HCT116 (cell line): ENCODE measurements around the gene AADAT. TPM values are rescaled to one million over a fixed set of nuclear protein-coding genes. Genes with fewer than 3 reads are reported as not detected.

Experiments used
- ATAC-seq: fragments of 200-7000 bp; cut with Tn5 transposase; 2 replicates; pipeline ENCODE4 v1.9.1; 2020; ENCODE audit warnings: mild to moderate bottlenecking, moderate library complexity
- BruUV-seq: library from RNA; stranded (reverse); fragments of 400-500 nt; replicated peaks from 2 replicates; lab custom pipeline; 2021; lab: Mats Ljungman, UMichigan
- CTCF ChIA-PET: fragments of 300-600 bp; sonication (Branson Sonifier 250); formaldehyde crosslinking; loops from one replicate; lab custom pipeline; 2021; ENCODE audit warnings: antibody characterized with exemption; lab: Charles Lee
- POLR2A ChIA-PET: fragments of 300-600, 350-600 bp; sonication (Branson Sonifier 250); formaldehyde crosslinking; loops from one replicate; lab custom pipeline; 2021; ENCODE audit warnings: antibody characterized with exemption; lab: Charles Lee
- RAD21 ChIA-PET, 2 experiments: fragments of 300-600 bp; sonication (Branson Sonifier 250); formaldehyde crosslinking; loops; one replicate each; lab custom pipeline; 2023; ENCODE audit warnings: low total read pairs in 2 of 2; ENCODE audit not compliant: uncharacterized antibody in 2 of 2, unreplicated experiment in 2 of 2, low non-redundant PET in 1 of 2; lab: Charles Lee
- DNase-seq: peaks from one replicate; pipeline ENCODE4 v3.0.0-alpha.2; 2010; ENCODE audit warnings: low read depth, low spot score
- H2AFZ ChIP-seq: fragments of 200-600 bp; shearing (Covaris generic), sonication (generic); 2 replicates; pipeline ENCODE4 v1.6.1; 2017; ENCODE audit warnings: low read depth, mixed run types, mixed read lengths, antibody characterized with exemption, low read length; ENCODE audit not compliant: poor library complexity, severe bottlenecking
- H3K27ac ChIP-seq: 2 replicates; pipeline ENCODE4 v1.5.1; 2012; ENCODE audit warnings: low read depth, low read length
- H3K27me3 ChIP-seq: fragments of 200-600 bp; sonication (generic); 2 replicates; pipeline ENCODE4 v1.6.1; 2016; ENCODE audit warnings: mixed run types, low read length, mixed read lengths; ENCODE audit not compliant: insufficient read depth
- H3K36me3 ChIP-seq, 2 experiments: fragments of 200-500 bp in 1 of 2; fragments of 200-600 bp in 1 of 2; sonication (Bioruptor generic) in 1 of 2; sonication (generic) in 1 of 2; 2 replicates each; pipeline versions ENCODE4 v1.5.1 to v1.6.1; 2014 to 2016; ENCODE audit warnings: low read length in 2 of 2, inconsistent platforms in 1 of 2, mixed read lengths in 1 of 2, mixed run types in 1 of 2; ENCODE audit not compliant: insufficient read depth in 2 of 2, control insufficient read depth in 1 of 2
- H3K4me1 ChIP-seq, 2 experiments: fragments of 200-600 bp in 1 of 2; sonication (generic) in 1 of 2; 2 replicates each; pipeline versions ENCODE4 v1.5.1 to v1.6.1; 2012 to 2017; ENCODE audit warnings: low read length in 2 of 2, inconsistent platforms in 1 of 2, mild to moderate bottlenecking in 1 of 2, mixed read lengths in 1 of 2, mixed run types in 1 of 2, moderate library complexity in 1 of 2; ENCODE audit not compliant: insufficient read depth in 2 of 2, control insufficient read depth in 1 of 2
- H3K4me2 ChIP-seq: fragments of 200-600 bp; sonication (generic); 2 replicates; pipeline ENCODE4 v1.6.1; 2017; ENCODE audit warnings: mixed run types, low read length, mixed read lengths
- H3K4me3 ChIP-seq, 2 experiments: fragments of 200-600 bp in 1 of 2; sonication (generic) in 1 of 2; replicated peaks in 1 of 2; 2 replicates each; pipeline ENCODE4 v1.5.1; 2011 to 2016; ENCODE audit warnings: low read length in 2 of 2, control low read depth in 1 of 2, low read depth in 1 of 2, mild to moderate bottlenecking in 1 of 2, mixed read lengths in 1 of 2, mixed run types in 1 of 2
- H3K79me2 ChIP-seq: fragments of 200-600 bp; sonication (generic); 2 replicates; pipeline ENCODE4 v1.6.1; 2017; ENCODE audit warnings: mild to moderate bottlenecking, mixed run types, low read length, moderate library complexity, mixed read lengths; ENCODE audit not compliant: insufficient read depth
- H3K9ac ChIP-seq: fragments of 200-600 bp; sonication (generic); 2 replicates; pipeline ENCODE4 v1.6.1; 2016; ENCODE audit warnings: low read length, mixed read lengths
- H3K9me2 ChIP-seq: fragments of 200-600 bp; sonication (generic), shearing (Covaris generic); 2 replicates; pipeline ENCODE4 v1.6.1; 2017; ENCODE audit warnings: mixed run types, mild to moderate bottlenecking, moderate library complexity; ENCODE audit not compliant: insufficient read depth
- H3K9me3 ChIP-seq, 2 experiments: fragments of 200-500 bp in 1 of 2; fragments of 200-600 bp in 1 of 2; sonication (Bioruptor generic) in 1 of 2; sonication (generic) in 1 of 2; 2 replicates each; pipeline ENCODE4 v1.6.1; 2014 to 2017; ENCODE audit warnings: low read length in 2 of 2, mixed read lengths in 2 of 2, inconsistent platforms in 1 of 2, low read depth in 1 of 2, mild to moderate bottlenecking in 1 of 2, mixed run types in 1 of 2, moderate library complexity in 1 of 2; ENCODE audit not compliant: control insufficient read depth in 1 of 2, insufficient read depth in 1 of 2
- H4K20me1 ChIP-seq: fragments of 200-600 bp; sonication (generic), shearing (Covaris generic); 2 replicates; pipeline ENCODE4 v1.6.1; 2017; ENCODE audit warnings: mixed run types, mild to moderate bottlenecking, moderate library complexity; ENCODE audit not compliant: insufficient read depth
- CBX3 ChIP-seq: IDR thresholded peaks from 2 replicates; pipeline ENCODE4 v1.6.1; 2012; ENCODE audit warnings: low read depth
- CEBPB ChIP-seq: IDR thresholded peaks from 2 replicates; pipeline ENCODE4 v1.6.1; 2012; ENCODE audit warnings: low read depth
- EGR1 ChIP-seq: IDR thresholded peaks from 2 replicates; pipeline ENCODE4 v1.6.1; 2012; ENCODE audit warnings: low read depth
- ELF1 ChIP-seq: IDR thresholded peaks from 2 replicates; pipeline ENCODE4 v1.6.1; 2012; ENCODE audit warnings: low read depth, borderline replicate concordance
- EZH2 ChIP-seq: fragments of 200-600 bp; sonication (generic); IDR thresholded peaks from 2 replicates; pipeline ENCODE4 v1.6.1; 2017; ENCODE audit warnings: antibody characterized with exemption, mixed run types
- FOSL1 ChIP-seq: IDR thresholded peaks from 2 replicates; pipeline ENCODE4 v1.6.1; 2012; ENCODE audit warnings: low read depth
- JUND ChIP-seq: IDR thresholded peaks from 2 replicates; pipeline ENCODE4 v1.6.1; 2012
- MAX ChIP-seq: IDR thresholded peaks from 2 replicates; pipeline ENCODE4 v1.6.1; 2012
- POLR2A ChIP-seq: IDR thresholded peaks from 2 replicates; pipeline ENCODE4 v1.7.0; 2011; ENCODE audit warnings: borderline replicate concordance; ENCODE audit not compliant: insufficient read depth, insufficient read length; ENCODE audit errors: extremely low read depth
- POLR2AphosphoS5 ChIP-seq: IDR thresholded peaks from 2 replicates; pipeline ENCODE4 v1.6.1; 2011; ENCODE audit warnings: mild to moderate bottlenecking, low read depth, low read length, moderate library complexity
- SP1 ChIP-seq: IDR thresholded peaks from 2 replicates; pipeline ENCODE4 v1.6.1; 2012; ENCODE audit warnings: low read depth
- TCF7L2 ChIP-seq: IDR thresholded peaks from 2 replicates; pipeline ENCODE4 v1.7.0; 2011; ENCODE audit warnings: borderline replicate concordance, inconsistent platforms; ENCODE audit not compliant: insufficient read depth, insufficient read length; ENCODE audit errors: extremely low read depth
- YY1 ChIP-seq: IDR thresholded peaks from 2 replicates; pipeline ENCODE4 v1.6.1; 2011; ENCODE audit warnings: low read length, low read depth, moderate library complexity, mild to moderate bottlenecking; ENCODE audit not compliant: insufficient replicate concordance; ENCODE audit errors: extremely low read depth
- ZFX ChIP-seq: fragments of 450-650 bp; IDR thresholded peaks from 2 replicates; pipeline ENCODE4 v1.6.1; 2017
- ZNF274 ChIP-seq: fragments of 200-500 bp; sonication (Bioruptor generic); IDR thresholded peaks from 2 replicates; pipeline ENCODE4 v1.6.1; 2014; ENCODE audit warnings: mild to moderate bottlenecking, low read depth, low read length, inconsistent platforms
- intact Hi-C: fragments of 100-400 bp; cut with micrococcal nuclease; formaldehyde crosslinking; loops from 2 replicates; pipeline ENCODE4 v1.10.0; 2022
- total RNA-seq: library from RNA; stranded (reverse); gene quantifications from one replicate; pipeline ENCODE4 v1.2.1, GENCODE V29; 2021; ENCODE audit not compliant: unreplicated experiment
- TF ChIP-seq, protein P1 (sequence below): IDR thresholded peaks from 2 replicates; pipeline ENCODE4 v1.6.1; 2011; ENCODE audit warnings: mild to moderate bottlenecking, low read length, moderate library complexity; ENCODE audit not compliant: insufficient replicate concordance; ENCODE audit errors: extremely low read depth
- TF ChIP-seq, protein P2 (sequence below): IDR thresholded peaks from 2 replicates; pipeline ENCODE4 v1.6.1; 2012; ENCODE audit warnings: low read depth
- TF ChIP-seq, protein P3 (sequence below), 3 experiments: fragments of 200-600 bp in 1 of 3; sonication (generic) in 1 of 3; IDR thresholded peaks in 2 of 3; conservative IDR thresholded peaks in 1 of 3; 2 replicates each; pipeline ENCODE4 v1.5.1; 2012 to 2017; ENCODE audit warnings: low read depth in 2 of 3, low read length in 2 of 3, antibody characterized with exemption in 1 of 3, borderline replicate concordance in 1 of 3, control low read depth in 1 of 3, mild to moderate bottlenecking in 1 of 3, mixed read lengths in 1 of 3, mixed run types in 1 of 3, moderate library complexity in 1 of 3; ENCODE audit not compliant: insufficient read depth in 1 of 3

The AADAT gene
- total RNA-seq, 1 experiment from 2014 or later, result 15.4 TPM

DNA sequence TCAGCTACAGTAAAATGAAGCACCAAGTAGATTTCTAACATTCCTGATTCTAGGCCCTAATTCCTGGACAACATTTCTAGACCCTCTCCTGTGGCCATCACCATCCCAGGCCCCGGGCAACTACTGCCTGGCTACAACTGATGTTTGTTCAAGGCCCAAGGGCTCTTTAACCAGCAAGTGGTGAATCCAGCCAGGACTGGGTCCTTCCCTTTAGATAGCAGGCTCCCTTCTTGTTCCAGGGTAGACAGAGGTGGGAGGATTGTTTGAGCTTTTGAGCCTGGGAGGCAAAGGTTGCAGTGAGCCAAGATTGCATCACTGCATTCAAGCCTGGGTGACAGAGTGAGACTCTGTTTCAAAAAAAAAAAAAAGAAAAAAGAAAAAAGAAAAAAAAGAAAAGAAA lies 12.7 kb upstream of the AADAT start:
- Histone ChIP-seq H3K79me2 (no peaks in the 10 kb centered on the region), H3K36me3 (no peaks in the 10 kb centered on the region), H3K4me2 (no peak overlapping the region), H4K20me1 (no peaks in the 10 kb centered on the region), H3K4me1 (no peaks in the 10 kb centered on the region), H2AFZ (no peak overlapping the region), H3K9me2 (no peaks in the 10 kb centered on the region), H3K9ac (no peak overlapping the region), H3K4me3 (no peak overlapping the region), H3K9me3 (no peaks in the 10 kb centered on the region), H3K27me3 (no peaks in the 10 kb centered on the region), H3K27ac (no peak overlapping the region)
- no peak for ATAC-seq
- no TSS peak for BruUV-seq
- ChIA-PET RAD21 (no interaction called here), CTCF (no interaction called here), POLR2A (no interaction called here)
- no peak for DNase-seq
- intact Hi-C loops, result no loop called here
- TF ChIP-seq JUND (no peak), YY1 (no peak), FOSL1 (no peak), TCF7L2 (no peak), EGR1 (no peak), POLR2A (no peak), MAX (no peak), CBX3 (no peak), ELF1 (no peak), ZNF274 (no peak), EZH2 (no peak), POLR2AphosphoS5 (no peak), SP1 (no peak), CEBPB (no peak), ZFX (no peak)
- TF ChIP-seq, protein P1, sequence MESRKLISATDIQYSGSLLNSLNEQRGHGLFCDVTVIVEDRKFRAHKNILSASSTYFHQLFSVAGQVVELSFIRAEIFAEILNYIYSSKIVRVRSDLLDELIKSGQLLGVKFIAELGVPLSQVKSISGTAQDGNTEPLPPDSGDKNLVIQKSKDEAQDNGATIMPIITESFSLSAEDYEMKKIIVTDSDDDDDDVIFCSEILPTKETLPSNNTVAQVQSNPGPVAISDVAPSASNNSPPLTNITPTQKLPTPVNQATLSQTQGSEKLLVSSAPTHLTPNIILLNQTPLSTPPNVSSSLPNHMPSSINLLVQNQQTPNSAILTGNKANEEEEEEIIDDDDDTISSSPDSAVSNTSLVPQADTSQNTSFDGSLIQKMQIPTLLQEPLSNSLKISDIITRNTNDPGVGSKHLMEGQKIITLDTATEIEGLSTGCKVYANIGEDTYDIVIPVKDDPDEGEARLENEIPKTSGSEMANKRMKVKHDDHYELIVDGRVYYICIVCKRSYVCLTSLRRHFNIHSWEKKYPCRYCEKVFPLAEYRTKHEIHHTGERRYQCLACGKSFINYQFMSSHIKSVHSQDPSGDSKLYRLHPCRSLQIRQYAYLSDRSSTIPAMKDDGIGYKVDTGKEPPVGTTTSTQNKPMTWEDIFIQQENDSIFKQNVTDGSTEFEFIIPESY, result no peak
- TF ChIP-seq, protein P2, sequence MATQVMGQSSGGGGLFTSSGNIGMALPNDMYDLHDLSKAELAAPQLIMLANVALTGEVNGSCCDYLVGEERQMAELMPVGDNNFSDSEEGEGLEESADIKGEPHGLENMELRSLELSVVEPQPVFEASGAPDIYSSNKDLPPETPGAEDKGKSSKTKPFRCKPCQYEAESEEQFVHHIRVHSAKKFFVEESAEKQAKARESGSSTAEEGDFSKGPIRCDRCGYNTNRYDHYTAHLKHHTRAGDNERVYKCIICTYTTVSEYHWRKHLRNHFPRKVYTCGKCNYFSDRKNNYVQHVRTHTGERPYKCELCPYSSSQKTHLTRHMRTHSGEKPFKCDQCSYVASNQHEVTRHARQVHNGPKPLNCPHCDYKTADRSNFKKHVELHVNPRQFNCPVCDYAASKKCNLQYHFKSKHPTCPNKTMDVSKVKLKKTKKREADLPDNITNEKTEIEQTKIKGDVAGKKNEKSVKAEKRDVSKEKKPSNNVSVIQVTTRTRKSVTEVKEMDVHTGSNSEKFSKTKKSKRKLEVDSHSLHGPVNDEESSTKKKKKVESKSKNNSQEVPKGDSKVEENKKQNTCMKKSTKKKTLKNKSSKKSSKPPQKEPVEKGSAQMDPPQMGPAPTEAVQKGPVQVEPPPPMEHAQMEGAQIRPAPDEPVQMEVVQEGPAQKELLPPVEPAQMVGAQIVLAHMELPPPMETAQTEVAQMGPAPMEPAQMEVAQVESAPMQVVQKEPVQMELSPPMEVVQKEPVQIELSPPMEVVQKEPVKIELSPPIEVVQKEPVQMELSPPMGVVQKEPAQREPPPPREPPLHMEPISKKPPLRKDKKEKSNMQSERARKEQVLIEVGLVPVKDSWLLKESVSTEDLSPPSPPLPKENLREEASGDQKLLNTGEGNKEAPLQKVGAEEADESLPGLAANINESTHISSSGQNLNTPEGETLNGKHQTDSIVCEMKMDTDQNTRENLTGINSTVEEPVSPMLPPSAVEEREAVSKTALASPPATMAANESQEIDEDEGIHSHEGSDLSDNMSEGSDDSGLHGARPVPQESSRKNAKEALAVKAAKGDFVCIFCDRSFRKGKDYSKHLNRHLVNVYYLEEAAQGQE, result no peak
- TF ChIP-seq, protein P3, sequence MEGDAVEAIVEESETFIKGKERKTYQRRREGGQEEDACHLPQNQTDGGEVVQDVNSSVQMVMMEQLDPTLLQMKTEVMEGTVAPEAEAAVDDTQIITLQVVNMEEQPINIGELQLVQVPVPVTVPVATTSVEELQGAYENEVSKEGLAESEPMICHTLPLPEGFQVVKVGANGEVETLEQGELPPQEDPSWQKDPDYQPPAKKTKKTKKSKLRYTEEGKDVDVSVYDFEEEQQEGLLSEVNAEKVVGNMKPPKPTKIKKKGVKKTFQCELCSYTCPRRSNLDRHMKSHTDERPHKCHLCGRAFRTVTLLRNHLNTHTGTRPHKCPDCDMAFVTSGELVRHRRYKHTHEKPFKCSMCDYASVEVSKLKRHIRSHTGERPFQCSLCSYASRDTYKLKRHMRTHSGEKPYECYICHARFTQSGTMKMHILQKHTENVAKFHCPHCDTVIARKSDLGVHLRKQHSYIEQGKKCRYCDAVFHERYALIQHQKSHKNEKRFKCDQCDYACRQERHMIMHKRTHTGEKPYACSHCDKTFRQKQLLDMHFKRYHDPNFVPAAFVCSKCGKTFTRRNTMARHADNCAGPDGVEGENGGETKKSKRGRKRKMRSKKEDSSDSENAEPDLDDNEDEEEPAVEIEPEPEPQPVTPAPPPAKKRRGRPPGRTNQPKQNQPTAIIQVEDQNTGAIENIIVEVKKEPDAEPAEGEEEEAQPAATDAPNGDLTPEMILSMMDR (IDR thresholded peaks at IDR 0.05 in 2 of 3, conservative IDR thresholded peaks at IDR 0.05 in 1 of 3; ENCODE audit: borderline replicate concordance in 1 of 3, insufficient read depth in 1 of 3, low read depth in 2 of 3, low read length in 2 of 3), result no peak
